ENCODE results near the gene GADD45A. TPM values are rescaled to one million over a fixed set of nuclear protein-coding genes. Genes with fewer than 3 reads are reported as not detected.

The GADD45A gene
- total RNA-seq (17.8 TPM), polyA plus RNA-seq (182 TPM)
- long read RNA-seq, donor 1, partial matches to known transcripts, result 0 of 3 reads
- long read RNA-seq, donor 1, other reads (novel, unspliced or antisense), result 0 of 3 reads
- long read RNA-seq, donor 2, transcript GADD45A-202 (4 exons, 1,496 nt), result major isoform, 32 of 33 reads
- long read RNA-seq, donor 2, partial matches to known transcripts, result 0 of 33 reads
- long read RNA-seq, donor 2, other reads (novel, unspliced or antisense), result 0 of 33 reads
- long read RNA-seq, donor 3, transcript GADD45A-202 (4 exons, 1,496 nt), result major isoform, 13 of 29 reads
- long read RNA-seq, donor 3, partial matches to known transcripts, result 16 of 29 reads
- long read RNA-seq, donor 3, other reads (novel, unspliced or antisense), result 0 of 29 reads
- long read RNA-seq, donor 4, transcript GADD45A-202 (4 exons, 1,496 nt), result major isoform, 5 of 5 reads
- long read RNA-seq, donor 4, partial matches to known transcripts, result 0 of 5 reads
- long read RNA-seq, donor 4, other reads (novel, unspliced or antisense), result 0 of 5 reads
- long read RNA-seq, donor 5, transcript GADD45A-202 (4 exons, 1,496 nt), result major isoform, 27 of 29 reads
- long read RNA-seq, donor 5, partial matches to known transcripts, result 0 of 29 reads
- long read RNA-seq, donor 5, other reads (novel, unspliced or antisense), result 0 of 29 reads
- long read RNA-seq, donor 6, transcript GADD45A-202 (4 exons, 1,496 nt), result major isoform, 14 of 14 reads
- long read RNA-seq, donor 6, partial matches to known transcripts, result 0 of 14 reads
- long read RNA-seq, donor 6, other reads (novel, unspliced or antisense), result 0 of 14 reads
- long read RNA-seq, donor 7, transcript GADD45A-202 (4 exons, 1,496 nt), result major isoform, 20 of 51 reads
- long read RNA-seq, donor 7, partial matches to known transcripts, result 29 of 51 reads
- long read RNA-seq, donor 7, other reads (novel, unspliced or antisense), result 0 of 51 reads
- long read RNA-seq, donor 8, transcript GADD45A-202 (4 exons, 1,496 nt), result major isoform, 7 of 7 reads
- long read RNA-seq, donor 8, partial matches to known transcripts, result 0 of 7 reads
- long read RNA-seq, donor 8, other reads (novel, unspliced or antisense), result 0 of 7 reads
- long read RNA-seq, donor 9, partial matches to known transcripts, result 0 of 4 reads
- long read RNA-seq, donor 9, other reads (novel, unspliced or antisense), result 0 of 4 reads
- long read RNA-seq, donor 10, transcript GADD45A-202 (4 exons, 1,496 nt), result major isoform, 8 of 8 reads
- long read RNA-seq, donor 10, partial matches to known transcripts, result 0 of 8 reads
- long read RNA-seq, donor 10, other reads (novel, unspliced or antisense), result 0 of 8 reads

GRCh38 chr1:67685067-67685557, at the start of gene GADD45A:
TSS of gene GADD45A (plus strand) at chr1:67685201. CDS start at chr1:67685495, 294 bp downstream.
- Histone ChIP-seq H3K27me3 (ENCODE audit: control insufficient read depth in 2 of 2, insufficient read depth in 1 of 2, low read length in 1 of 2) (no peaks in the 10 kb centered on the region), H3K27ac (ENCODE audit: low read depth in 1 of 2, low read length in 1 of 2) (peak within 1 kb of the TSS; percentile 87 to 93), H3K36me3 (ENCODE audit: control insufficient read depth in 2 of 2, insufficient read depth in 2 of 2, low read length in 1 of 2) (peaks cover 6 to 22% of the 10 kb centered on the region in 2 donors), H3K4me3 (ENCODE audit: low read length in 2 of 2) (peak within 1 kb of the TSS; percentile 93 to 94), H3K4me1 (ENCODE audit: control insufficient read depth in 2 of 2, insufficient read depth in 2 of 2, low read length in 2 of 2) (peaks cover 10 to 12% of the 10 kb centered on the region in 2 donors), H3K9me3 (ENCODE audit: control insufficient read depth in 2 of 2, insufficient read depth in 1 of 2, low read length in 1 of 2) (no peaks in the 10 kb centered on the region)
- peak; percentile 88 to 99 (median 96) for DNase-seq (ENCODE audit: low read depth in 6 of 9, low spot score in 9 of 9)
- WGBS, result under 1% methylated on average over 39 of the region's 39 CpGs

- DNase-seq (ENCODE audit: low read depth in 6 of 9, low spot score in 9 of 9), result no peak
- no peaks in the 10 kb centered on the region for H3K36me3 ChIP-seq (ENCODE audit: control insufficient read depth in 2 of 2, insufficient read depth in 2 of 2, low read length in 1 of 2)
- no peak overlapping the region for H3K4me3 ChIP-seq (ENCODE audit: low read length in 2 of 2)
- H3K27ac ChIP-seq (ENCODE audit: low read depth in 1 of 2, low read length in 1 of 2), result no peak overlapping the region
- H3K9me3 ChIP-seq (ENCODE audit: control insufficient read depth in 2 of 2, insufficient read depth in 1 of 2, low read length in 1 of 2), result no peaks in the 10 kb centered on the region
- H3K4me1 ChIP-seq (ENCODE audit: control insufficient read depth in 2 of 2, insufficient read depth in 2 of 2, low read length in 2 of 2), result peaks cover 0 to 6% of the 10 kb centered on the region in 2 donors
- H3K27me3 ChIP-seq (ENCODE audit: control insufficient read depth in 2 of 2, insufficient read depth in 1 of 2, low read length in 1 of 2), result no peaks in the 10 kb centered on the region
Observed at GRCh38 chr1:67636146-67636545, 48.9 kb upstream of the GADD45A start.

GRCh38 chr1:67639361-67639760, 45.6 kb upstream of the GADD45A start:
- Histone ChIP-seq H3K4me3 (ENCODE audit: low read length in 2 of 2) (no peak overlapping the region), H3K27ac (ENCODE audit: low read depth in 1 of 2, low read length in 1 of 2) (no peak overlapping the region), H3K4me1 (ENCODE audit: control insufficient read depth in 2 of 2, insufficient read depth in 2 of 2, low read length in 2 of 2) (peaks cover 0 to 6% of the 10 kb centered on the region in 2 donors), H3K9me3 (ENCODE audit: control insufficient read depth in 2 of 2, insufficient read depth in 1 of 2, low read length in 1 of 2) (no peaks in the 10 kb centered on the region), H3K27me3 (ENCODE audit: control insufficient read depth in 2 of 2, insufficient read depth in 1 of 2, low read length in 1 of 2) (no peaks in the 10 kb centered on the region), H3K36me3 (ENCODE audit: control insufficient read depth in 2 of 2, insufficient read depth in 2 of 2, low read length in 1 of 2) (no peaks in the 10 kb centered on the region)
- DNase-seq (ENCODE audit: low read depth in 6 of 9, low spot score in 9 of 9), result no peak
- WGBS, result 89% methylated on average over 6 of the region's 6 CpGs

GRCh38 chr1:67642629-67643028, 42.4 kb upstream of the GADD45A start:
- Histone ChIP-seq H3K4me1 (ENCODE audit: control insufficient read depth in 2 of 2, insufficient read depth in 2 of 2, low read length in 2 of 2) (no peaks in the 10 kb centered on the region), H3K36me3 (ENCODE audit: control insufficient read depth in 2 of 2, insufficient read depth in 2 of 2, low read length in 1 of 2) (no peaks in the 10 kb centered on the region), H3K27me3 (ENCODE audit: control insufficient read depth in 2 of 2, insufficient read depth in 1 of 2, low read length in 1 of 2) (no peaks in the 10 kb centered on the region), H3K4me3 (ENCODE audit: low read length in 2 of 2) (no peak overlapping the region), H3K27ac (ENCODE audit: low read depth in 1 of 2, low read length in 1 of 2) (no peak overlapping the region), H3K9me3 (ENCODE audit: control insufficient read depth in 2 of 2, insufficient read depth in 1 of 2, low read length in 1 of 2) (no peaks in the 10 kb centered on the region)
- 93% methylated on average over 9 of the region's 9 CpGs for WGBS
- DNase-seq (ENCODE audit: low read depth in 6 of 9, low spot score in 9 of 9), result no peak

GRCh38 chr1:67644566-67644965, 40.4 kb upstream of the GADD45A start:
- no peaks in the 10 kb centered on the region for H3K27me3 ChIP-seq (ENCODE audit: control insufficient read depth in 2 of 2, insufficient read depth in 1 of 2, low read length in 1 of 2)
- WGBS, result 98% methylated on average over 3 of the region's 3 CpGs
- no peak for DNase-seq (ENCODE audit: low read depth in 6 of 9, low spot score in 9 of 9)
- no peak overlapping the region for H3K27ac ChIP-seq (ENCODE audit: low read depth in 1 of 2, low read length in 1 of 2)
- no peaks in the 10 kb centered on the region for H3K4me1 ChIP-seq (ENCODE audit: control insufficient read depth in 2 of 2, insufficient read depth in 2 of 2, low read length in 2 of 2)
- no peaks in the 10 kb centered on the region for H3K36me3 ChIP-seq (ENCODE audit: control insufficient read depth in 2 of 2, insufficient read depth in 2 of 2, low read length in 1 of 2)
- H3K4me3 ChIP-seq (ENCODE audit: low read length in 2 of 2), result no peak overlapping the region
- no peaks in the 10 kb centered on the region for H3K9me3 ChIP-seq (ENCODE audit: control insufficient read depth in 2 of 2, insufficient read depth in 1 of 2, low read length in 1 of 2)

- no peak for DNase-seq (ENCODE audit: low read depth in 6 of 9, low spot score in 9 of 9)
- WGBS, result 94% methylated on average over 3 of the region's 3 CpGs
- H3K27ac ChIP-seq (ENCODE audit: low read depth in 1 of 2, low read length in 1 of 2), result no peak overlapping the region
- no peaks in the 10 kb centered on the region for H3K9me3 ChIP-seq (ENCODE audit: control insufficient read depth in 2 of 2, insufficient read depth in 1 of 2, low read length in 1 of 2)
- no peaks in the 10 kb centered on the region for H3K36me3 ChIP-seq (ENCODE audit: control insufficient read depth in 2 of 2, insufficient read depth in 2 of 2, low read length in 1 of 2)
- no peaks in the 10 kb centered on the region for H3K27me3 ChIP-seq (ENCODE audit: control insufficient read depth in 2 of 2, insufficient read depth in 1 of 2, low read length in 1 of 2)
- no peak overlapping the region for H3K4me3 ChIP-seq (ENCODE audit: low read length in 2 of 2)
- H3K4me1 ChIP-seq (ENCODE audit: control insufficient read depth in 2 of 2, insufficient read depth in 2 of 2, low read length in 2 of 2), result no peaks in the 10 kb centered on the region
Observed at GRCh38 chr1:67645495-67646144, 39.4 kb upstream of the GADD45A start.

- Histone ChIP-seq H3K9me3 (ENCODE audit: control insufficient read depth in 2 of 2, insufficient read depth in 1 of 2, low read length in 1 of 2) (no peaks in the 10 kb centered on the region), H3K27me3 (ENCODE audit: control insufficient read depth in 2 of 2, insufficient read depth in 1 of 2, low read length in 1 of 2) (no peaks in the 10 kb centered on the region), H3K27ac (ENCODE audit: low read depth in 1 of 2, low read length in 1 of 2) (no peak overlapping the region), H3K4me1 (ENCODE audit: control insufficient read depth in 2 of 2, insufficient read depth in 2 of 2, low read length in 2 of 2) (no peaks in the 10 kb centered on the region), H3K4me3 (ENCODE audit: low read length in 2 of 2) (no peak overlapping the region), H3K36me3 (ENCODE audit: control insufficient read depth in 2 of 2, insufficient read depth in 2 of 2, low read length in 1 of 2) (no peaks in the 10 kb centered on the region)
- 95% methylated on average over 3 of the region's 3 CpGs for WGBS
- no peak for DNase-seq (ENCODE audit: low read depth in 6 of 9, low spot score in 9 of 9)
Observed at GRCh38 chr1:67646145-67647035, 38.6 kb upstream of the GADD45A start.
